WTC11 (cell line): Measurements from ENCODE around the gene ARHGAP15.

Experiments
- ATF3 ChIP-seq: sonication (generic); formaldehyde crosslinking; conservative IDR thresholded peaks from 2 replicates; pipeline ENCODE4 v1.8.1; 2022; ENCODE audit warnings: mild to moderate bottlenecking, missing genetic modification reagents
- CTCF ChIP-seq: fragments of 200-600 bp; IDR thresholded peaks from 2 replicates; pipeline ENCODE4 v1.8.0; 2022; ENCODE audit warnings: antibody characterized with exemption
- ETV6 ChIP-seq: sonication (generic); formaldehyde crosslinking; IDR thresholded peaks from 2 replicates; pipeline ENCODE4 v1.8.1; 2022; ENCODE audit warnings: mild to moderate bottlenecking, missing genetic modification reagents
- FOXJ3 ChIP-seq: sonication (generic); formaldehyde crosslinking; IDR thresholded peaks from 2 replicates; pipeline ENCODE4 v1.9.0; 2021; ENCODE audit warnings: missing genetic modification reagents, mild to moderate bottlenecking, borderline replicate concordance
- MAX ChIP-seq: sonication (generic); formaldehyde crosslinking; IDR thresholded peaks from 2 replicates; pipeline ENCODE4 v1.8.0; 2022; ENCODE audit warnings: mild to moderate bottlenecking, missing genetic modification reagents
- MXD4 ChIP-seq: fragments of 250-450 bp; sonication (Bioruptor Pico); IDR thresholded peaks from 2 replicates; pipeline ENCODE4 v1.8.0; 2021; ENCODE audit warnings: mild to moderate bottlenecking, moderate library complexity, borderline replicate concordance
- NFYB ChIP-seq: sonication (generic); formaldehyde crosslinking; conservative IDR thresholded peaks from 2 replicates; pipeline ENCODE4 v1.8.0; 2022; ENCODE audit warnings: low read depth, missing genetic modification reagents
- NR3C1 ChIP-seq: sonication (generic); formaldehyde crosslinking; conservative IDR thresholded peaks from 2 replicates; pipeline ENCODE4 v1.8.1; 2023; ENCODE audit warnings: low read depth, mild to moderate bottlenecking, missing genetic modification reagents

- TF ChIP-seq NFYB (CRISPR knock-in tag) (no peak), CTCF (no peak), MXD4 (no peak), NR3C1 (CRISPR knock-in tag) (no peak), FOXJ3 (CRISPR knock-in tag) (no peak), ATF3 (CRISPR knock-in tag) (no peak), ETV6 (CRISPR knock-in tag) (no peak), MAX (CRISPR knock-in tag) (no peak)
Measured at GRCh38 chr2:143347271-143347695, 218.1 kb downstream of the ARHGAP15 start.
